ENCODE data around the gene ZSWIM7.

ZSWIM7 gene

DNA sequence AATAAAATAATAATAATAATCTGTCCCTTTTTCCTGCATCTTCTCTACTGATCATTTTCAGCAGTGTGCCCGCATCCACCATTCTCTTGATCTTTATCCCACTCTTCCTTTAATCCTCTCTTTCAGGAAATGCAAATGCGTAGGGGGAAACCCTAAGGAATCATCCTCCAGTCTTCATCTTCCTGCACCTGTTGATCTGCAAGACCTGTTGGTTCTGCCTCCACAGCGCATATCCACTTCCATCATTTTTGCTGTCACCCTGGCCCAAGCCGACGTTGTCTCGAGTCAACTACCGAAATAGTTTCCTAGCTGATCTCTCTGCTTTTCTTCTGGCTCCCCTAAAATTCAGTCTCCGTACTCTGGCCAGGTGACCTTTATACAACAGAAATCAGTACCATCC lies 30.0 kb downstream of the ZSWIM7 start:
- H3K4me3 Mint-ChIP-seq = no peak overlapping the region
- peaks cover 7% of the 10 kb centered on the region for H3K27me3 Mint-ChIP-seq (ENCODE audit: low read depth, poor library complexity)
- TF ChIP-seq, protein P1, sequence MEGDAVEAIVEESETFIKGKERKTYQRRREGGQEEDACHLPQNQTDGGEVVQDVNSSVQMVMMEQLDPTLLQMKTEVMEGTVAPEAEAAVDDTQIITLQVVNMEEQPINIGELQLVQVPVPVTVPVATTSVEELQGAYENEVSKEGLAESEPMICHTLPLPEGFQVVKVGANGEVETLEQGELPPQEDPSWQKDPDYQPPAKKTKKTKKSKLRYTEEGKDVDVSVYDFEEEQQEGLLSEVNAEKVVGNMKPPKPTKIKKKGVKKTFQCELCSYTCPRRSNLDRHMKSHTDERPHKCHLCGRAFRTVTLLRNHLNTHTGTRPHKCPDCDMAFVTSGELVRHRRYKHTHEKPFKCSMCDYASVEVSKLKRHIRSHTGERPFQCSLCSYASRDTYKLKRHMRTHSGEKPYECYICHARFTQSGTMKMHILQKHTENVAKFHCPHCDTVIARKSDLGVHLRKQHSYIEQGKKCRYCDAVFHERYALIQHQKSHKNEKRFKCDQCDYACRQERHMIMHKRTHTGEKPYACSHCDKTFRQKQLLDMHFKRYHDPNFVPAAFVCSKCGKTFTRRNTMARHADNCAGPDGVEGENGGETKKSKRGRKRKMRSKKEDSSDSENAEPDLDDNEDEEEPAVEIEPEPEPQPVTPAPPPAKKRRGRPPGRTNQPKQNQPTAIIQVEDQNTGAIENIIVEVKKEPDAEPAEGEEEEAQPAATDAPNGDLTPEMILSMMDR (IDR thresholded peaks at IDR 0.05) = no peak
- peaks cover 9% of the 10 kb centered on the region for H3K36me3 Mint-ChIP-seq (ENCODE audit: low read depth)
- no peaks in the 10 kb centered on the region for H3K9me3 Mint-ChIP-seq
- no peak overlapping the region for H3K27ac Mint-ChIP-seq
- no peak for DNase-seq
- peaks cover 29% of the 10 kb centered on the region for H3K4me1 Mint-ChIP-seq

- Mint-ChIP-seq H3K9me3 (no peaks in the 10 kb centered on the region), H3K4me3 (no peak overlapping the region), H3K36me3 (ENCODE audit: low read depth) (no peaks in the 10 kb centered on the region), H3K27me3 (ENCODE audit: low read depth, poor library complexity) (peaks cover 9% of the 10 kb centered on the region), H3K27ac (peak overlapping the region; percentile 27), H3K4me1 (peaks cover 29% of the 10 kb centered on the region)
- TF ChIP-seq, protein P1 (IDR thresholded peaks at IDR 0.05) = no peak
- DNase-seq = no peak
Measured at GRCh38 chr17:15967706-15968399, 31.7 kb downstream of the ZSWIM7 start.

DNA sequence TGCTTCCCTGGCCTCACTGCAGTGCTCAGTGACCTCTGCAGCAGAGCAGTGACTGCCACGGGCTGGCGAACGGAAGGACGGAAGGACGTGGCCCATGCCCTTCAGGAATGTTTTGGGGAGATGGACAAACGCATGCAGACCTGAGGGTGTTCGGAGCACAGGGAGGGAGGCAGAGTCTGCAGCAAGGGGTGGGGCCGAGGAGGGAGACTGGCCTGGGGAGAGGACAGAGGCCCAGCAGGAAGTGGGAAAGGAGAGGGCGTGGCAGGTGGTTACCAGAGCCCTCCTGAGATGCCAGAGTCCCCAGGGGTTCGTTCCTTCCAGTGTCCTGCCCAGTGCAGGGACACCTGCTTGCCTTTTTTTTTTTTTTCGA lies 32.6 kb downstream of the ZSWIM7 start:
- TF ChIP-seq, protein P1 (IDR thresholded peaks at IDR 0.05) = no peak
- Mint-ChIP-seq H3K9me3 (no peaks in the 10 kb centered on the region), H3K4me3 (peak overlapping the region; percentile 56), H3K27ac (peak overlapping the region; percentile 59), H3K4me1 (peaks cover 29% of the 10 kb centered on the region), H3K27me3 (ENCODE audit: low read depth, poor library complexity) (peaks cover 9% of the 10 kb centered on the region), H3K36me3 (ENCODE audit: low read depth) (no peaks in the 10 kb centered on the region)
- peak; percentile 23 for DNase-seq

DNA sequence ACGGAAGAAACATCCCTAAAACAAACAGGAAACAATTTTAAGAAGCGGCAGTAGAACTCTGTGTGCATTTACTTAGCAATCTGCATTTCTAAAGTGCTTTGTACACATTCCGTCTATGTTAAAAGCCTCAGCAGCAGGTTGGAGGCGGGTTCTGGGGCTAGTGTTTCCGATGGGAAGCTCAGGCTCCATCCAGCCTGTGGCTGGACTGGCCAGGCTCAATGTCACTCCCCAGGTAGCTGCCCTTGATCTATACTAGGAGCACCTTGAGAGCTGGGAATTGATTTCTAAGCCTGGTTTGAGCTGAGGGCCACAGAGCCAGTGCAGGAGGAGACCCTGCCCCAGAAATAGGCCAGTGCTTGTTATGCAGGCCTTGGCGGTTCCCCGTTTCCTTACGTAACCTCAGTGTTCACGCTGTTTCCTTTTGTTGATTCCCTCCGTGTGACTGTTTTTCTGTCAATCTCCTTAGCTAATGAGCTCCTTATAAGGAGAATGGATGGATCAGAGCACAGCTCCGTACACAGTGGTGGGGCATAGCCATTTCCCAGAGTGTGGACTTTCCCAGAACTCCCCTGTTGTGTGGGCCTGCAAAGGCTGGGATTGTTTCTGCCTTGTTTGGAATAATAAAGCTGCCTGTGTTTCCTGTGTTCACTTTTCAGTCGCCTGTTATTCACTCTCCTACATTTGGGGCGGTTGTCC lies 33.2 kb downstream of the ZSWIM7 start:
- Mint-ChIP-seq H3K36me3 (ENCODE audit: low read depth) (no peaks in the 10 kb centered on the region), H3K4me3 (peak overlapping the region; percentile 56), H3K27me3 (ENCODE audit: low read depth, poor library complexity) (peaks cover 9% of the 10 kb centered on the region), H3K4me1 (peaks cover 29% of the 10 kb centered on the region), H3K9me3 (no peaks in the 10 kb centered on the region), H3K27ac (peak overlapping the region; percentile 59)
- TF ChIP-seq, protein P1 (IDR thresholded peaks at IDR 0.05) = no peak
- no peak for DNase-seq

DNA sequence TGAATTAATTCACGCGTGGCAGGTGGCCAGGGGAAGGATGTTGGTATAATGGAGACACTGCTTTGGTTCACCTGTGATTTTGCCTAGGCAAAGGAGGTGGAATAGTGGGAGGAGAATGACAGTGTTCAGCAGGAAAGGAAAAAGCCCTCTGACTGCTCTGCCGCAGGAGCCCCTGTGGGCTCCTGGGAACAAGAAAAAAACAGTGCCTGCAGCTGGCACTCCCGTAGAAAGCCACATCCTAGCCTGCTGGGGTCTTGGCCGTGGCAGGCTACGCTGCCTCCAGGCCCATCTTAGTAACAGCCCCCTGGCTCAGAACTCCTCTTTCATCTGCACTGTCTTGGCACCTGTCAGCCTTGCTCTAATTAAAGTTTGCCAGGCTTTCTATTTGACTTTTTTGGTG lies 34.0 kb downstream of the ZSWIM7 start:
- Mint-ChIP-seq H3K9me3 (no peaks in the 10 kb centered on the region), H3K27ac (peak overlapping the region; percentile 30), H3K4me3 (no peak overlapping the region), H3K27me3 (ENCODE audit: low read depth, poor library complexity) (peaks cover 9% of the 10 kb centered on the region), H3K36me3 (ENCODE audit: low read depth) (no peaks in the 10 kb centered on the region), H3K4me1 (peaks cover 29% of the 10 kb centered on the region)
- DNase-seq = no peak
- TF ChIP-seq, protein P1 (IDR thresholded peaks at IDR 0.05) = no peak
